GM19351 (cell line): ENCODE data around the gene SACM1L.

Source experiments
- ATAC-seq: cut with Tn5 transposase; IDR thresholded peaks from one replicate; pipeline ENCODE4 v1.9.1; 2021; ENCODE audit warnings: mild to moderate bottlenecking, moderate library complexity; ENCODE audit not compliant: unreplicated experiment

The SACM1L gene, protein sequence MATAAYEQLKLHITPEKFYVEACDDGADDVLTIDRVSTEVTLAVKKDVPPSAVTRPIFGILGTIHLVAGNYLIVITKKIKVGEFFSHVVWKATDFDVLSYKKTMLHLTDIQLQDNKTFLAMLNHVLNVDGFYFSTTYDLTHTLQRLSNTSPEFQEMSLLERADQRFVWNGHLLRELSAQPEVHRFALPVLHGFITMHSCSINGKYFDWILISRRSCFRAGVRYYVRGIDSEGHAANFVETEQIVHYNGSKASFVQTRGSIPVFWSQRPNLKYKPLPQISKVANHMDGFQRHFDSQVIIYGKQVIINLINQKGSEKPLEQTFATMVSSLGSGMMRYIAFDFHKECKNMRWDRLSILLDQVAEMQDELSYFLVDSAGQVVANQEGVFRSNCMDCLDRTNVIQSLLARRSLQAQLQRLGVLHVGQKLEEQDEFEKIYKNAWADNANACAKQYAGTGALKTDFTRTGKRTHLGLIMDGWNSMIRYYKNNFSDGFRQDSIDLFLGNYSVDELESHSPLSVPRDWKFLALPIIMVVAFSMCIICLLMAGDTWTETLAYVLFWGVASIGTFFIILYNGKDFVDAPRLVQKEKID

DNA sequence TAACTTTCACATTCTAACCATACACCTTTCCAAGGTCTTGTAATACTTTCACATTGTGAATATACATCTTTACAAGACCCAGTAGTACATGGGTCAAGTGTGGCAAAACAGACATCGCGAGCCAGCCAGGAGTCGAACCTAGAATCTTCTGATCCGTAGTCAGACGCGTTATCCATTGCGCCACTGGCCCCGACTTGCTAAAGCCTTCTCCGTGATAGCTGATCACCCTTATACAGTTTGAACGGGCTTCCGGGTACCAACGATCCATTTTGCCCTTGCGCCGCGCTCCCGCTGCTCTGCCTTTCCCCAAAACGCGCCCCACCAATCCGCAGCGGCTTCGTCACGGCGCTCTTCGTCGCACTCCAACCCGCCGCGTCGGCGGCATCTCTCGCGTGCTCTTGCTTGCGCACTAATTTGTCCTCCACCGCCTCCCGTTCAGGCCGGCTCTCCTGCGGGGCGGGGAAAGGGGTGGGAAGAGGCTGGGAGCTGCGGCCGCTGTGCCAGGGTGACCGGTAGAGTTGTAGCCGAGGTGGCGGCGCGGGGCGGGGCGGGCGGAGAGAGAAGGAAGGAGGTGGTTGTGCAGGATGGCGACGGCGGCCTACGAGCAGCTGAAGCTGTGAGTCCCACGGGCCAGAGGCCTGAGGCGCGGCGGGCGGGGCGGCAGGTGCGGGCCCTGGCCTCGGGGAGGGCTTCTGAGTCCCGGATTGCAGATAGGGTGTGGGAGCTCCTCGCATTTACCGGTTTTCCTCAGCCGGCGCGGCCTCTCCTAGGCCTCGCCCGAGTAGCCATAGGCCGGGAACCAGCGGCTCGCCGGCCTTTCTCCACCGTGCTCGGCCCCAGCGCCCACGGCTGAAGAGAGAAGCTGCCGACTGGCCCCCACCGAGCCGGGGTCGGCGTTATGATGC, at the start of gene SACM1L:
Gene SACM1L (plus strand): TSS at position 515 of the 905 bp plus-strand sequence. CDS start 70 bp downstream, at position 585.
- peak; percentile 74 for ATAC-seq

DNA sequence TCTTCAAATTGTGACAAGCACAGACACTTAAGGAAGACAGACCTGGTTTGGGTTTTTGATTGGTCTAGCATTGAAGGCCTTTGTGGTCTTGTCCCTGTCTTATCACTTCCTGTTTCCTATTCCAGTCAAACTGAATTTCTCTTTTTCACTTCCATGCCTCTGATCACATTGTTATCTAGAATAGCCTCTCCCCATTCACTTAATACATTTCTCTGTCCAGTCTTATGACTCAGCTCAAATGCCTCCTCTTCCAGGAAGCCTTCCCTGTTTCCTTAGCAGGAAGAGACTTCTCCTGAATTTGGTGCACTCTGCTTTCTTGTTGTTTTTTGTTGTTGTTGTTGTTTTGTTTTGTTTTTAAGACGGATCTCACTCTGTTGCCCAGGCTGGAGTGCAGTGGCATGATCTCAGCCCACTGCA, 49.1 kb upstream of the SACM1L start:
- no peak for ATAC-seq

DNA sequence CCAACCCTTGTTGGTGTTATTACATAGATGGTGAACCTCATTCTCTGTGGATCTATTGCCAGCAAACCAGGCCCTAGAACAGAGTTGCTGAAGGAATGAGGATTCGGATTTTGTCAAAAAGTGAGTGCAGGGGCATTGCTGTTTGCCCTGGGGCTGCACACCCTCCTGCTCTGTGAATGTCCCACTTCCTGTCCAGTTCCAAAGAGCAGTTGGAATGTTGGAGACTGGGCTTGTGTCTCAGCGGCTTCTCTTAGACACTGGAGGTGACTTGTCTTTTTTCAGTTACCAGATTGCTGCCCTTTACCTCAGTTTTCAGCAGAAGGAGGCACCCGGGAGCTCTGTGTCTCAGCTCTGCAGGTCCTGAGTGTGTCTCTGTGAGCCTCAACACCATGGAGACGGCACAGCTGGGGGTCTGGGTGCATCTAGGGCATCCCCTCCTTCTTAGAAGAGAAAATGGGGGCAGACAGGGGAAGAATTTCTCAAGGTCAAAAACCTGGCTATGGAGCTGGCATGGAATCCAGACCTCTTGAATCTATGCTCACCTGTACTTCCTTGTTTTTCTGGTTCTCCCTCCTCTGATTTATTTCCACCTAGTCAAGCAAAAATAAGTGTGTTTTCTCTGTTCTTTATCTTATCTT, 48.4 kb upstream of the SACM1L start:
- ATAC-seq = no peak

DNA sequence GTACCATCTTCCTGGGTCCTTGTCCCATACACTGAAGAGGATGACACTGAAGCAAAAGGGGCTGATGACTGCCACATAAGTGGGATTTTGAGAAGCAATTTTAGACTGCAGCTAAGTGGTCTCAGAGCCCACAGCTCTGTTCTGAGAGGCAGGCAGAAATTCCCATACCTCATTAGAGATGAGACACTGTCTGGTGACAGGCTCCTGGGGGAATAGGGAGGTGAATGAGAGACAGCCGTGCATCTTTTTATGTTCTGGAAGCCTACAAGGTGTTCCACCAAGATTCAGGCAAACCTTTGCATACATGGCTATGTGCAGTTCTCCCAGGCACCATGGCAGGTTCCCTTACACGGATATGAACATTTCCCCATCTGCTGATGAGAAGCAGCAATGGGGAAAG, 47.4 kb upstream of the SACM1L start:
- ATAC-seq = no peak

DNA sequence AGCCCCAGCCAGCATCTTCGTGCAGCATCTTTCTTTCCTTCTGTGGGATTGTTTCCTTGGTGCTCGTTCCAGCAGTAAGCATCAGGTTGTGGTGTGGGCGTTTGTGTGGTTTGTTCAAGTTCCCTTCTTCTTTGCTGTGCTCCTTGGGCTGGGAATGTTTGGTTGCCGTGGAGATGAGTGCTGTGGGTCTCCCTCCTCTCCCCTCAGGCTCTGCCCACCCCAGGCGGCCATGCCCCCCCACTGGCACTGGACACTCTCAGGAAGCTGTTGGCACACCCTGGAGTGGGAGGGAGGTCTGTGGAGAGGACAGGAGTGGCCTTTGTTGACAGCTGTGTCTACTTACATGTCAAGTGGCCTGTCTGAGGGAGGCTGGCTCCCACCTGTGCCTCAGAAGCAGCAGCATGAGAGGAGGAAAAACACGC, 46.5 kb upstream of the SACM1L start:
- ATAC-seq = no peak

DNA sequence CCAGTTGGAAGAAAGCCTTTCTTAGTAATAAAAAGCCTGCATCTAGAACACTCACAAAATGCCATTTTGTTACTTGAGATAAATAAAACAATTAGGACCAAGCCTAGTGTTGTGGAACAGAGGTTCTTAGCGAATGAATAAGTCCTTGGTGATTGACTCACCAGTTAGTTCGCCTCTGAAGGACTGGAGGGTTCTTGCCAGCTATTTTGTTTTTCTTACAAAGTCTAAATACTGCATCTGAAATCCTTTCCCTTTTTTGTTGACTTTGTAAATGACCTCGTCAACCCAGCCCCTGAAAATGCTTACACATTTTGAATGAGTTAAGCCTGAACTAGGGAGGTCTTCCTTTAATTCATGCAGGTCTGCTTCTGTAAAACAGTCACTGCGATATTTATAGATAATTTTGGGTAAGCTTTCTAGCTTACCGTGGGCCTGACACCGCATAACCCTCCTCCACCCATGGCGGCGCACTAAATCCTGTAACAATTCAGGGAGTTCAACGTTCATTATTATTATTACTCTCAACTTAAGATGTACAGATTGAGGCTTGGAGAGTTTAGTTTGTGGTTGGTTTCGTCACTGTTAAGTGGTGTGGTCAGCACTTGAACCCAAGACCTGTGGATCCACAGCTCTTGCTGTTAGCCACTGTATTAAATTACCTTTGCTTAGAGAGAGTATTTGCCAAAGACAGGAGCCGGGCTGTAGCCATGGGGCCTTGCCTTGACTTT, 45.0 kb upstream of the SACM1L start:
- no peak for ATAC-seq

DNA sequence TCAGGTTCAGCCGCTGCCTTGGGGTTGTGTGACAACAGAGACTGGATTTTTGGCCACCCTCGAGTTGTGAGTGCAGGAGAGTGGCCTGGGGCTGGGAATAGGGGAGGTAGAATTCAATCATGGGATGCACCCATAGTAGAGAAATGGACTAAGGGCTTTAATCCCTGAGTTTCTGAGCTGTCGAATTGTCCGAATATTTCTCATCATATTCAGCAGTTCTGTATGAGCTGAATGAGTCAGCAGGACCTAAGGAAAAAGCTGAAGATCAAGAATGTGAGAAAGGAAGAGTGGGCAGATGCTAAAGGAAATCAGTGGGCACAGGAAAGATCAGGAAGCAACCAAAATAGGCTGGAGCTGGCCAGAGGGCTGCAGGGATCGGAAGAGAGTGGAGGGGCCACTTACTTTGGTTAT, 44.4 kb upstream of the SACM1L start:
- no peak for ATAC-seq

DNA sequence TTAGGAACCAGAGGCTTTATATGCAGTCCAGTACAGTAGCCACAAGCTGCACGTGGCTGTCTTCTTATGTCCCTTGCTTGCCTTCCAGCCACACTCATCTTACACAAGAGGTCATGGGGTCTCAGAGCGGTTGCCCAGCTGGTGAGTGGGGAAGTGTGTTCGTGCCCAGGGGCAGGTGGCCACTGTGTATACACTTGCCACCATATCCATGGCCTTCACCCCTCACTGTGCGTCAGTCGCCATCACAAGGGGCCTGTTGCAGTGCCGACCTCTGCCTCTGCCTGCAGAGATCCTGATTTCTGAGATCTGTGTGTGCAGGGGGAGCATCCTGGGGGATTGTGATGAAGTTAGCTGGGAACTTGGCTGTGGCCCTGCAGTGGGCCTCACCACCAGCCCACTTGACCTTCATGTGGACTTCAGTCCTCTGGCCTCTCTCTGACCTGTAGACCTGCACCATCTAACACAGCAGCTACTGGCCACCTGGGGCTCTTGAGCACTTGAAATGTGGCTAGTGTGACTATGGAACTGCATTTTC, 43.1 kb upstream of the SACM1L start:
- no peak for ATAC-seq

DNA sequence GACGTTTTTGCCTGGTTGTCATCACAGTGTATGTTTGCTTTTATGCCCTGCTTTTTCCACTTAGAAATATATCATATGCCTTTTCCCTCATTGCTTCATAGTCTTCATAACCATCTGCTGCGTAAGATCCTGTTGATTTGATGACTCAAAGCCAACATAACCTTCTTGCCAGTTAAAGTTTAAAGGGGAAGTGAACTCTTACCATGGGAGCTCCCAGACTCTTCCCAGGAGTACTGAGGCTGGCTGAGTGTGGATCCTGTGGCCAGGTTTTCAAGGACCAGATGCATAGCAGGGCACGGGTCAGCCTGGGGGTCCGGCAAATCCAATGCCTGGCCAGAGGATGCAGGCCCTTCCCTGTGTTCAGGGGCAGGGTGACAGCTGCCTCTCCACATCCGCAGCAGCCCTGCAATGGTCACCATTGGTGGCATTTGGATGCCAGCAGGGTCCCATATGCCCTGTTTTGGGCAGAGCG, 42.0 kb upstream of the SACM1L start:
- ATAC-seq = no peak

DNA sequence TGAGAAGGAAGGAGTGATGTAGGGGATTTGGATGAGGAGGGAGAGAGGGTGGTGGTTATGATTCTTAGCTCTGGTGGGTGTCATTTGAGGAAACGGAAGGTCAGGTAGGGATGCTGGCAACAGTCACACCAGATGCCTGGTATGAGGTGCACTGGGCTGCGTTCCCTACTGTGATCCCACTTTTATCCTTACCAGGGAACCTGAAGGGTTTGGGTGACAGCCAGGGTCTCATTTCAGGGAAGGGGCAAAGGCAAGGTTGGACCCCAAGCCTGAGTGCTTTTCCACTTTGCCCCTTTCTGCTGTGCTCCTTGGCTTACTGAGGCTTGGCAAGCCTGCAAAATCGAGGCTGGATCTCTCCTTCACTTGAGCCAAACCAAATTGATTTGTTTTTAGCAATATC, 36.0 kb upstream of the SACM1L start:
- ATAC-seq = no peak

DNA sequence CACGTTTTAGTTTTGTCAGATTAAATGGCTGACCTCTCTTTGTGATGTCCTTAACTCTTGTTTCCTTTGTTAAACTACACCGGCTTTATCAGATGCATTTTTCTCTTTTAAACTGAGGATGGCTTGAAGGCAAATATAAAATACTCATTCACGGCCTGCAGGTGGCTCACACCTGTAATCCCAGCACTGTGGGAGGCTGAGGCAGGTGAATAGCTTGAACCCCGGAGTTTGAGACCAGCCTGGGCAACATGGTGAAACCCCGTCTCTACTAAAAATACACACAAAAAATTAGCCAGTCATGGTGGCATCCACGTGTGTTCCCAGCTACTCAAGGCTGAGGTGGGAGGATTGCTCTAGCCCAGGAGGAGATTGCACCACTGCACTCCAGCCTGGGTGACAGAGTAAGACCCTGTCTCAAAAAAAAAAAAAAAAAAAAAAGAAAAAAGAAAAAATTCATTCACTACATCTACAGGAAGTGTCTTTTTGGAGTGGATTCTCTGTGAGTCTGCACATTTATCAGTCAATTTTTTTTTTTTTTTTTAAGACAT, 34.7 kb upstream of the SACM1L start:
- no peak for ATAC-seq

DNA sequence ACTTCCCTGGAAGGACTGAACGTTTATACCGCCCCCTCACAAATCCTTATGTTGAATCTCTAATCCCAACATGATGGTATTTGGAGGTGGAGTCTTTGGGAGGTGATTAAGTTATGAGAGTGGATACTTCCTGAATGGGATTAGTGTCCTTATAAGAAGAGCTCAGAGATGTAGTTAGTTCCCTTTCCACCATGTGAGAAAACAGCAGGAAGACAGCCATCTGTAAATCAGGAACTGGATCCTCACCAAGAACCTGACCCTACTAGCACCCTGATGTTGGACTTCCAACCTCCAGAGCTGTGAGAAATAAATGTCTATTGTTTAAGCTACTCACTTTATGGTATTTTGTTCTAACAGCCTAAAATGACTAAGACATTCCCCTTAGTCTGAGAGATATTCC, 33.3 kb upstream of the SACM1L start:
- ATAC-seq = no peak

DNA sequence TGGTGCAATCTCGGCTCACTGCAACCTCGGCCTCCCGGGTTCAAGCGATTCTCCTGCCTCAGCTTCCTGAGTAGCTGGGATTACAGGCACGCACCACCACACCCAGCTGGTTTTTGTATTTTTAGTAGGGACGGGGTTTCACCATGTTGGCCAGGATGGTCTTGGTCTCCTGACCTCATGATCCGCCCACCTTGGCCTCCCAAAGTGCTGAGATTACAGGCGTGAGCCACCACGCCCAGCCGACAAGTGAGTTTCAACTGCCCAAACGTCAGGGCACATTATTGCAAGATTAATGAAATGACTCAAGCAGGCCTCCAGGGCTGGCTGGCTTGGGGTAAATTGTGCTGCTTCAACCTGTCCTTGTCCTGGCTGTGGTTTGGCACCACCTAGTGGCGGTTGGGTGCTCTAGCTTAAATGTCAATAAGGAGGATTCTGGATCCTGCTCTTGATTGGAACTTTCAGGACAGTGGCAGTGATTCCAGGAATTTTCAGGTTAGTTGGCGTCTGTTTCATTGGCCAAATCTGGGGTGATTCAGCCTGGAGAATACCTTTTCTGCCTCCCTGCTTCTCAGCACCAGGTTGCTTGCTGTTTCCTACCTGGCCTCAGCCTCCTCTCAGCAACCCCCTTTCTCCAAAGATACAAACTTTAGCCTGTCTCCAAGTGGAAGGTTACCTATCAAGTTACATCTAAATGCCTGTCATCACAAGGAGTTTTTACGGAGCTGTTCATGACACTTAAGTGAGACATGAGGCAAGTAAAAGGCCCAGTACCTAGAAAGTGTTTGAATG, 32.4 kb upstream of the SACM1L start:
- ATAC-seq = peak; percentile 68

DNA sequence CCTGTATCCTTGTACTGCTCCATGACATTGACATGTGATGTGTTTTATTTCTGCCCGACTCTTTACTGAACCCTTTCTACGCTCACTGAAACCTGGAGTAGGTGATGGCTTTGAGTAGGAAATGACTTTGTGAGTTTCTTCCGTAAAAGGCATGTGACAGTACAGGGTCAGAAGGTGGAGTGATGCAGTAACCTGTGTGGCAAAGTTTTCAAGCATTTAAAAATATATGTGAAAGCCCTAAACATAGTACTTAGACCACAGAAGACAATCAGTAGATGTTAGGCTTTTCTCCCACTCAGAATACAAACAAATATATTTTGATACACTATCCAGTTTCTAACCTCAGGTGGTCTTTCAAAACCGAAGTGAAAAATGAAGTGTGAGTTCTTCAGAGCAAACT, 31.3 kb upstream of the SACM1L start:
- peak; percentile 72 for ATAC-seq

DNA sequence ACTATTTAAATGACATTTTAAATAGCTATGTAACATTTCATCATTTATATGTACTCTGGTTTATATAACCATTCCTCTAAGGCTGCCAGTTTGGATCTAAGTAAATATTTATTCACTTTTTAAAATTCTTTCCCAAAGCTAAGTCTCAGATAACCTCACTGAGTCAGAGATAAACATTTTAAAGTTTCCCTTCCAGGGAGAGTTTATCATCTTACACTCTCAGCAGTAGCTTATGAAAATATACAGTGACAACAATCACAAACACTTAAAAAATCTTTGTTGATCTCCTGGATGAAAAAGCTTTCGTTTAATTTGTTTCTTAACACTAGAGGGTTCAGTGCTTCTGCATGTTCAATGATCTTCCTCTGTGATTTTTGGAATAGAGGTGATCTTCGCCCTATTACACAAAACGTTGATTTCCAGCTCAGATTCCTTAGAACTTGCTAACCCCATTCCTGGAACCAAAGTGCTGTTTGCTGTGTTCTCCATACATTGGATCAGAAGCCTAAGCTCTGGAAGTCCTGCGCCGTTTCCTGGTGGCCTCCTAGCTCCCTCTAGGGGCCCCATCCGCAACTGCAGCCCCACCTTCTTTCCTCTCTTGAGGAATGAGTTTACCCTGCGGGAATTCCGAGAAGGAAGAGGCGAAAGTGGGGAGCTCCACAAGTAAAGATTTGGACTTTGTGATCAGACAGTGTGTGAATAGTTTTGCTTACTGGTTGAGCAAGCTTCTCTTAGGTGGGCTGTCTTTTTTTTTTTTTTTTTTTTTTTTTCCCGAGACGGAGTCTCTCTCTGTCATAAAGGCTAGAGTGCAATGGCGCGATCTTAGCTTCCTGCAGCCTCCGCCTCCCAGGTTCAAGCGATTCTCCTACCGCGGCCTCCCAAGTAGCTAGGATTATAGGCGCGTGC, 29.3 kb upstream of the SACM1L start:
- ATAC-seq = no peak

DNA sequence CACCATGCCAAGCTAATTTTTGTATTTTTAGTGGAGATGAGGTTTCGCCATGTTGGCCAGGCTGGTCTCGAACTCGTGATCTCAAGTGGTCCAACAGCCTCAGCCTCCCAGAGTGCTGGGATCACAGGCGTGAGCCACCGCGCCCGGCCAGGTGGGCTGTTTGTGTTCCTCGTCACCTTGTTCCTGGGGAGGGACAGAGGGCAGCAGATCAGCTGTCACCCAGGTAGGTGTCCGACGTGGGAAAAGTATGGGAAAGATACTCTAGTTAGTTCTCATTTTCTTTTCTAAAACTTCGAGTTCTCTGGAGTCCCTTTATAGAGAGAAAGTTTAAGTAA, 28.7 kb upstream of the SACM1L start:
- no peak for ATAC-seq

DNA sequence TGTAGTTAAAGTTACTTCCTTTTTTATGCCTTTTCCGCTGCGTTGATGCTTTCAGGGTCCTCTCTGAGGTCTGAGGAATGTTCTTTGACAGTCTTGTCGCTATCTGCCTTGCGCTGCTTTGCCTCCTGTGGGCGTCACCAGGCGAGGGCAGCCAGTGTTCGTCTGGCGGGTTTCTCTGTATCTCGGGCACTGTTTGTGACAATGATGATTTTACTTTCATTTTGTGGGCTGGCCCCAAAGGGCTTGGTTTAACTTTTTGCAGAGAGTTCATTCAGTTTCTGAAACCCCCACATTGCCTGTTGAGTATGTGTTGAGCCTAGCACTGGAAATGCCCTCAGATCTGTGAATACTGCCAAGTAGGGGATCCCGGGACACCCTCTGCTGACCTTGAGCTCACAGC, 24.6 kb upstream of the SACM1L start:
- peak; percentile 85 for ATAC-seq

DNA sequence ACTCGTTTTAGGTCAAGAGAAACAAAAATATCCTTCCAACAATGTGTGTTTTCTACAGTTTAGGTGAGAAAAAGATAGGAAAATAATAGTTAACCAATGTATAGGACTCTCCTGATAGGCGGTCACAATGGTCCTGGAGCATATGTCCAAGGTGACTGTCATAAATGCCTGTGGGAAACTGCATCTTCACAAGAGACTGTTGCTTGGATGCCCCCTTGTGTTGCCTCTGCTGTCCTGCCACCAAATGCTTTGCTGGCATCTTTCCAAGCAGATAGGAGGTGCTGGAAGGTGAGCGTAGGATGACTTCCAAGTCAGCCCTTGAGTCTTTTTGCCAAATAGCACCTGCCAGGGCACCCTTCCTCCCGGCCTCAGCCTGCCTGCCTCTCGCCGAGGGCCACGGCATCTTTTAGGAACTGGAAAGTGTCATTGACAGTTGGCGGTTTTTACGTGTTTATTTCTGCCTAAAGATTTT, 24.1 kb upstream of the SACM1L start:
- ATAC-seq = no peak
